Endometrial microvascular endothelial cells (primary cell): Measurements from ENCODE around the gene ERBB2. TPM values are rescaled to one million over a fixed set of nuclear protein-coding genes. Genes with fewer than 3 reads are reported as not detected.
"Not testable (repeated sequence)": the region's sequence is repeated elsewhere in the genome, so short reads cannot be mapped to it uniquely, and the experiment has no call there.

ENCODE experiments used
- in situ Hi-C: cut with HindIII; loops from 2 replicates; pipeline ENCODE4 v1.10.0; 2017; ENCODE audit warnings: low sequenced_read_pairs, low pct_unique_long_range_greater_than_20kb; ENCODE audit errors: inconsistent ontology term
- total RNA-seq: library from RNA; depleted of rRNA; stranded (reverse); fragments of >200 nt; gene quantifications from one replicate; pipeline ENCODE4 v1.2.3, GENCODE V29; 2015; ENCODE audit errors: inconsistent ontology term

Gene ERBB2
- total RNA-seq, 1 donor from 2014 or later = 35.4 TPM

DNA sequence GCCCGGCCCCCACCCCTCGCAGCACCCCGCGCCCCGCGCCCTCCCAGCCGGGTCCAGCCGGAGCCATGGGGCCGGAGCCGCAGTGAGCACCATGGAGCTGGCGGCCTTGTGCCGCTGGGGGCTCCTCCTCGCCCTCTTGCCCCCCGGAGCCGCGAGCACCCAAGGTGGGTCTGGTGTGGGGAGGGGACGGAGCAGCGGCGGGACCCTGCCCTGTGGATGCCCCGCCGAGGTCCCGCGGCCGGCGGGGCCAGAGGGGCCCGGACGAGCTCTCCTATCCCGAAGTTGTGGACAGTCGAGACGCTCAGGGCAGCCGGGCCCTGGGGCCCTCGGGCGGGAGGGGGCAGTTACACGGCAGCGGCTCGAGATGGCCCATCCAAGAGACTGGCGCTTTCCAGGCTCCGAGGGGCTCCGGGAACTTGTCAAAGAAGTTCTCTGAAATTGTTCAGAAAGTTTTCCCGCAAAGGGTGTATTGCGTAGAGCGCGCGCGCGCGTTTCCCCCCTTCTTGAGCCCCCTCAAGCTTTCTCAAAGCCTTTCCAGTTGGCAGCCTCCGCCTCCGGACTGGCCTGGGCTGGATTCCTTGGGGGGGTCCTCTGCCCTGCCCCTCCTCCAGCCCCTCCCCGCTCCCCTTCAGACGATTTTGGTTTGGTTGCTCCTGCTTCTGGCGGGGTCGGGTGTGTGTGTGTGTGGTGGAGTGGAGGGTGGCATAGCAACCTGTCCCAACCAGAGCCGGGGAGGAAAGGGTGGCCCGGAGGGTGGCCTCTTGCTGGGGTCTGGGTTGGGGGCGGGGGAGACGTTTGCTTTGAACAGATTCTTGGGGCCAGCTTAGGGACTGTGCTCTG is 504 bp downstream of the ERBB2 start:
- in situ Hi-C loops = no loop called here

DNA sequence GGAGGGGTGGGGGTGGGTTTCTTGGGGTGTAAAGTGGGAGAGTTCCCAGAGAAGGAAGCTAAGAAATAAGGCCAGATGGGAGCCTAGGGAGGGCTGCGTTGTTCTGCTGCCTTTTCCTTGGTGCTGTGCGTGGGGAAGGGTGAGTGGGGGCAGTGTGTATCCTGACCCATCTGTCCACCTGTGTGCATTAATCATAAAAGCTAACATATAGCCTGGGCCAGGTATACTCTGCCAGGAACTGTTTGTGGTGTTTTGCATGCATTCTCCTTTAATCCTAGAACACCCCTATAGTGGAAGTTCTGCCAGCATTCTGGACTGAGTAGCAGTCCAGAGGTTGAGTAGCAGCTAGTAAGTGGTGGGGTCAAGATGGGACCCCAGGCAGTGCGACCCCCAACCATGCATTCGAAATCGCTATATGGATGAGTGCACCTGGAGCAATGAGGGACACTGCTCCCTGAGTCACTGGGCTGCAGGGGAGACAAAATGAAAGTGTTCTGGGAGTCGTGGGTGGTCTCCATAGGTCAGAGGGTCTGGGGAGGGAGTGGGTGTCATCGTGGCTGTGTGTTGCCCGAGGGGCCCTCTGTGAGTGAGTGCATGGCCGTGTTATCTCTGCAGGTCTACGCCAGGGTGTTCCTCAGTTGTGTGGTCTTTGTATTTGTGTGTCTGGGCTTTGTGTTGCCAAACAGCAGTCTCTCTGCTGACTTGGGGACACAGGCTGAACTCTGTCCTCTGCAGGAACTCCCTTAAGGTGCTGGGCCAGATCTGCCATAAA is 1.3 kb downstream of the ERBB2 start:
- in situ Hi-C loops = no loop called here

DNA sequence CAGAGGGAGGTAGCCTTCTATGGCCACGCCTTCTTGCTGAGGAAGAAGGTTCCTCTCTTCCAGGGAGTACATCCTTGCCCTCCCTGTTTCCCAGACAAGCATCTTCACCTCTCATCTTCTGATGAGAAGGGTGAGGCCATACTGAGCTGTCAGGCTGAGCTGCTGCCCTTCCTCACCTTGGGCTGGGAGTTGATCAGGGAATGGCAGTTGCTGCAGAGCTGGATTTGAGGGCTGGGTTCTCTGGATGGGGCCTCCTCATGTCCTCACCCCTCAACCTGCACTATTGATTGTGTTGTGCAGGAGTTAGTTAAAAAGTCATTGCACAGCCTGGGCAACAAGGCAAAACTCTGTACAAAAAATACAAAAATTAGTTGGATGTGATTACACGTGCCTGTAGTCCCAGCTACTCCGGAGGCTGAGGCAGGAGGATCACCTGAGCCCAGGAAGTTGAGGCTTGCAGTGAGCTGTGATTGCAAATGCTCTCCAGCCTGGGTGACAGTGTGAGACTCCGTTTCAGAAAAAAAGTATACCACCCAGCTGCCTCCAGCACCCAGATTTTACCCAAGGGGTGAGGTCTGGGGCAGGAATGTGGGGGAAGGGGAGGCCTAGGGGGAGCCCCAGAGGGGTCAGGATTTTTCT is 2.0 kb downstream of the ERBB2 start:
- in situ Hi-C loops = no loop called here

DNA sequence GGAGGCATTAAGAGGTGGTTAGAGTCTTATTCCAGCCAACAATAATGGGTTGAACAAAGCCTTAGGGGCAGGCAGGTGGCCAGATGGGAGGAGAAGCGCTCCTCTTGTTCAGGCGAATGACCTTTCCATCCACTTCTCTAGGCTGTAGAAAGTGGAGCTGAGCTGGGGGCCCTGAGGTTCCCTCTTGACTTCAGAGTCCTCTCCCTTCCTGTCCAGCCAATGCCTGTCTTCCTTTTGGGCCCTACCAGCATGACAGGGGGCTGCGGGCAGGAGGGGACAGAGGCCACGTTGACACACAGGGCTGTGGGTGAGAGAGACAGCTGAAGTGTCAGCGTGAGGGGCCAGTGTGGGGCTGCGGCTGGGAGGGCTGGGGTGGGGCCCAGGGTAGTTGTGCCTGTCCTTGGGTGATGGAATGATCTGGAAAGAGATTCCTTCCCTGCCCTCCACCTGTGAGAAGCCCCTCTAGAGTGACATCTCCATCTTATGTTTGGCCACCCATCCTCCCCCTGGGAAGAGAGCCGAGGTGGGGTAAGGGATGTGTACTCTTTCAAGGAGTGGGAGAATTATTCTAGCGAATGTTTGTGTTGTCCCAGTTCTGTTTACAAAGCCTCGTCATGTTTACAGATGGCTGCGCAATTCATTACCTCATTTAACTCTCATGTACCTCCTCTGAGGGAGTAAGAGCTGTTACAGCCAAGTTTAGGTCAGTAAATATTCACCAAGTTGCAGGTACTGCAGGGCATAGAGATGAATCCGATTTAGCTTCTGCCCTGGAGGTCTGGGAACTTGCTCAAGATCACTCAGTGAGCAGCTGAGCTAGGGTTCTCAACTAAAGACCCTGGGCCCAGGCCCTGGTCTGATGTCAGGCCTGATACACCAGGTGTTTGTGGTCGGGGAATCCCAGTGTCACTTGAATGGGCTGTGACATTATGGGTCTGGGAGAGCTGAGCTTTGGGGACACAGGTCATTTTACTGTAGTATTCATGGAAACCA is 3.3 kb downstream of the ERBB2 start:
- in situ Hi-C loops = no loop called here

DNA sequence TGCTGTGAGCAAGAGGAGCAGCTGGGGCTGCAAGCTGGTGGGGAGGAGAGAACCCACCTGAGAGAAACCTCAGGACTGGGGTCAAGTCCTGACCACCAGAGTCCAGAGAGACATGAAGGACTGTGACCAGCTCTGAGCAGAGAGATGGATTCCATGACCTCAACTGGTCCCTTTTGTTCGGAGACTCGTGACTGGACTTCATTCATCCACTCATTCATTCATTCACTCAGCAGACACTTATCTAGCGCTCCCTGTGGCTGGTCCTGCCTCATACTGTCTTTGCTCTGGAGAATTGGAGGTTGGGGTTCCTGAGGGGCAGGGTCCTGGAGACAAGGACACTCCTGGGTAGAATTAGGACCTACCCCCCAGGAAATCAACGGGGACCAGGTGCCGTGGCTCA is 4.0 kb downstream of the ERBB2 start:
- in situ Hi-C loops = no loop called here

DNA sequence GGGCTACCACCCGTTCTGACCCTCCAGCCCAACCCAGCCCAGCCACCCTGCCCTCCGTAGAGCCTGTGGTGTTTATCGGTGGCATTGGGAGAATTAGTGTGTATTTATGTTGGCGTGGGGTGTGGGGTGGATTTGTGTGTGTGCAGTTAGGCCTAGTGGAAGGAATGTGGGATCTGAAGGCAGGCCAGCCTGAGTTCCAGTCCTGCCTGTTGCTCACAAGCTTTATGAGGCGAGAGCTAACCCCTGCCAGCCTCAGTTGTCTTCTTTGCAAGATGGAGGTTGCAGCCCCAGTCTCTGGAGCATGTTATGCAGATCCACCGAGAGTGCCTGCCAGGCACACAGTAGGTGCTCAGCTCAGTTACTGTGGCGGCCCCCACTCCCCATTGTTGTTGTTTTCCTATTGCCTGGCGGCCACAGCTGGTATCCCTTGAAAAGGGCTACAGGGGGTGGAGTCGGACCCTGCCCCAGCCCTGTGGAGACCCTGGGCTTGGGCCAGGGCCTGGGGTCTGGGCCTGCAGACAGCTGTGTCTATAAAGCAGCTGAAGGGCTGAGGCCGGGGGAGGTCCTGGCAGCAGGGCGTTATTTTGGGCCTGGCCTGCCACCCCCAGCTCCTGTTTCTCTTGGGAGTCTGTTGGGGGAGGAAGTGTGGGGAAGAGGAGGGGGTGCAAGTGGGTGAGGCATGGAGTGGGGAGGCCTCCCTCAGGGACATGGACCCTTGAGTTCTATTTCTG is 5.1 kb downstream of the ERBB2 start:
- in situ Hi-C loops = no loop called here

DNA sequence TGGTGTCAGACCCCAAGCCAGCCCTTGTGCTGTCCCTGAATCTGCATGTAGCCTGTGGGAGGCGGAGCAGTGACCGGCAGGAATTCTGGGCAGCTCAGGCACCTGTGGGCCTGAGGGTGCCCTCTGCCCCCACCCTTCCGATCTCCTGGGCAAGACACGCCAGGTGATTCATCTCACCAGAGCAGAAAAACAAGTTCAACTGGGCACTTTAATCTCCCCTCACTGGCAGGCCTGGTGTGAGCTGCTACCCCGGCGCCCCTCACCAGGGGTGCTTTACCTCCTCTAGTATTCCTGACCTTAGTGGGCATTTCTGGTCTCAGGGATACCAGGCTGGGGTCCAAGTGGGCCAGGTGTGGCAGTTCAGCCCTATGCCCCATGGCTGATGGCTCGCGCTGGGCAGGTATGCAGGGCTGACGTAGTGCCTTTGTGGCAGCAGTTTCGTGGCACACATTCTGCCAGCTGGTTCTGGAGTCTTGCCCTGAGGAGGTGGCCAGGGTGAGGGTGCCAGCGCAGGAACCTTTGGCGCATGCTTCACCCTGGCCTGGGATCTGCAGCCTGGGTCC is 6.0 kb downstream of the ERBB2 start:
- in situ Hi-C loops = no loop called here

DNA sequence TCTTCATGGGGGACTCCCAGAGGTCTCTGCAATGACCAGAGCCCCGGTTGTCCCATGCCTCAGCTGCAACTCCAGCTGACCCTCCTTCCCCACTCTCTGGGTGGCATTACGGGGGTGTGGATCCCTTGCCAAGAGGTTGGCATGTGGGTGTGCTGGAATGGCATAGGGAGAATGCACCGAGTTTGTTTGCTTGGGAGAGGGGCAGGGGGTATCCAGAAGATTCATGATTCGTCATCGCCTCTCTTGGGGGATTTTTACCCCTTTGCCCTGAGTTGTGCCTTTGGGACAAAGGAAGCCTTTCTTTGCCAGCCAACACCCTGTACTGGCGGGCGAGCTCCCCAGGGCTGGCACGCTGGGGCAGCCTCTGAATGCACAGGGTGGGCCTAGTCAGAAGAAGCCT is 6.5 kb downstream of the ERBB2 start:
- in situ Hi-C loops = no loop called here

DNA sequence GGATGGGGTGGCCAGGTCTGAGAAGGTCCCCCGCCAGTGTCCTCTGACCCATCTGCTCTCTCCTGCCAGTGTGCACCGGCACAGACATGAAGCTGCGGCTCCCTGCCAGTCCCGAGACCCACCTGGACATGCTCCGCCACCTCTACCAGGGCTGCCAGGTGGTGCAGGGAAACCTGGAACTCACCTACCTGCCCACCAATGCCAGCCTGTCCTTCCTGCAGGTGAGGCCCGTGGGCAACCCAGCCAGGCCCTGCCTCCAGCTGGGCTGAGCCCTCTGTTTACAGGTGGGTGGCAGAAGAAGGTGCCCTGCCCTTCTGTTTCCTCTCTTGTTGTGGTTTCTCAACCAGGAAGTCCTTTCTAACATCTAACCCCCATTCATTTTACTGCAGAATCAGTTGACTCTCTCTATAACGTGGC is 7.1 kb downstream of the ERBB2 start:
- in situ Hi-C loops = no loop called here

DNA sequence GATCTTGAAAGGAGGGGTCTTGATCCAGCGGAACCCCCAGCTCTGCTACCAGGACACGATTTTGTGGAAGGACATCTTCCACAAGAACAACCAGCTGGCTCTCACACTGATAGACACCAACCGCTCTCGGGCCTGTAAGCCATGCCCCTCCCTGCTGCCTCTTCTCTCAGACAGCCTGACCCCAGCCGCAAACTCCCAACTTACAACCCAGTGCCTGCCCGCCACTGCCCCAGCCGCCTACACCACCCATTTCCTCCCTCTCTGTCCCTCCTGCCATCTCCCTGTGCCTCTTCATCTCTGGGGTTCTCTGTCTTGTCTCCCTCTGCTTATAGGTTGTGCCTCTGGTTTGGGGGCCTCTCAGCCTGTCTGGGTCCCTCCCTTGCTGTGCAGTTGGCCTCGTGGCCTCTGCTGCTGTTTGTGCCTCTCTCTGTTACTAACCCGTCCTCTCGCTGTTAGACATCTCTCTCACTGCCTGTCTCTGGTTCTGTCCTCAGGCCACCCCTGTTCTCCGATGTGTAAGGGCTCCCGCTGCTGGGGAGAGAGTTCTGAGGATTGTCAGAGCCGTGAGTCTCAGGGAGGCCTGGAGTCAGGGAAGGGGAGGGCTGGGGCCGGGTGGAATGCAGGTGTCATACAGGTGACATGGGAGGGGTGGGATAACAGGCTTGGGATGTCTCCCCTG is 9.6 kb downstream of the ERBB2 start:
- in situ Hi-C loops = no loop called here

DNA sequence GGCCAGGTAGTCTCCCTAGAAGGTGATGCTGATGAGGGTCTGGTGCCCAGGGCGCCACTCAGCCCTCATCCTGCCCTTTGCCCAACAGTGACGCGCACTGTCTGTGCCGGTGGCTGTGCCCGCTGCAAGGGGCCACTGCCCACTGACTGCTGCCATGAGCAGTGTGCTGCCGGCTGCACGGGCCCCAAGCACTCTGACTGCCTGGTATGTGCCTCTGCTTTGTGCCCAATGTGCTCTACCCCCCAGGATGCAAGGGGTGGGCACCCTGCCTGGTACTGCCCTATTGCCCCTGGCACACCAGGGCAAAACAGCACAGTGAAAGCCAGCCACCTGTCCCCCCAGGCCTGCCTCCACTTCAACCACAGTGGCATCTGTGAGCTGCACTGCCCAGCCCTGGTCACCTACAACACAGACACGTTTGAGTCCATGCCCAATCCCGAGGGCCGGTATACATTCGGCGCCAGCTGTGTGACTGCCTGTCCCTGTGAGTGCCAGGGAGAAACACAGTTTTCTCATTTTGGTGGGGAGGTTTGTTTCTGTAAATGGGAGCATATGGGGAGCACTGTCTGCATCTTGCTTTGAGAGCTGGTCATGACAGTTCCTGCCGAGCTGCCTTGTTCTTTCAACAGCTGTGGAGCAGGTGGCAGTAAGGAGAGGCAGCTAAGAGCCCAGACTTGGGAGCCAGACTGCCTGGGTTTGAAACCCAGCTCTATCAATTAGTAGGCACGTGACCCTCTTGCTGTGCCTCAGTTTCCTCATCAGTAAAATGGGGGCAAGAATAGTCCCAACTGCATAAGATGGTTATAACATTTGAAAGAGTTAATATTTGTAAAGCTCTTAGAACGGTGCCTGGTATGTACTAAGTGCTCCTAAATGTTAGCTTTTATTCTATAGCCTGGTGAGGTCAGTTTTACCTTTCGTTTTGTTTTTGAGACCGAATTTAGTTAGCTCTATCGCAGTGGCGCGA is 10.4 kb downstream of the ERBB2 start:
- in situ Hi-C loops = no loop called here

DNA sequence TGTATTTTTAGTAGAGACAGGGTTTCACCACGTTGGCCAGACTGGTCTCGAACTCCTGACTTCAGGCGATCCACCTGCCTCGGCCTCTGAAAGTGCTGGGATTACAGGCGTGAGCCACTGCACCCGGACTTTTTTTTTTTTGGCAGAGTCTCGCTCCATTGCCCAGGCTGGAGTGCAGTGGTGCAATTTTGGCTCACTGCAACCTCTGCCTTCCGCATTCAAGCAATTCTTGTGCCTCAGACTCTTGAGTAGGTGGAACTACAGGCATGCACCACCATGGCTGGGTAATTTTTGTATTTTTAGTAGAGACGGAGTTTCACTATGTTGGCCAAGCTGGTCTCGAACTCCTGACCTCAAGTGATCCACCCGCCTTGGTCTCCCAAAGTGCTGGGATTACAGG is 11.2 kb downstream of the ERBB2 start:
- in situ Hi-C loops = not testable (repeated sequence)

DNA sequence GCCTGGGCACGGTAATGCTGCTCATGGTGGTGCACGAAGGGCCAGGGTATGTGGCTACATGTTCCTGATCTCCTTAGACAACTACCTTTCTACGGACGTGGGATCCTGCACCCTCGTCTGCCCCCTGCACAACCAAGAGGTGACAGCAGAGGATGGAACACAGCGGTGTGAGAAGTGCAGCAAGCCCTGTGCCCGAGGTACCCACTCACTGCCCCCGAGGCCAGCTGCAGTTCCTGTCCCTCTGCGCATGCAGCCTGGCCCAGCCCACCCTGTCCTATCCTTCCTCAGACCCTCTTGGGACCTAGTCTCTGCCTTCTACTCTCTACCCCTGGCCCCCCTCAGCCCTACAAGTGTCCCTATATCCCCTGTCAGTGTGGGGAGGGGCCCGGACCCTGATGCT is 12.0 kb downstream of the ERBB2 start:
- in situ Hi-C loops = no loop called here

DNA sequence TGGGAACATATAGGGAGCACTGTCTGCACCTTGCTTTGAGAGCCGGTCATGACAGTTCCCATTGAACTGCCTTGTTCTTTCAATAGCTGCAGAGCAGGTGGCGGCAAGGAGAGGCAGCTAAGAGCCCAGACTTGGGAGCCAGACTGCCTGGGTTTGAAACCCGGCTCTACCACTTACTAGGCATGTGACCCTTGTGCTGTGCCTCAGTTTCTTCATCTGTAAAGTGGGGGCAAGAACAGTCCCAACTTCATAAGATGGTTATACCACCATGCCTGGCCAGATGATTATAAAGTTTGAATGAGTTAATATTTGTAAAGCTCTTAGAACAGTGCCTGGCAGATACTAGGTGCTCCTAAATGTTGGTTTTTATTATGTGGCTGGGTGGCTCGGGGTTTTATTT is 14.4 kb downstream of the ERBB2 start:
- in situ Hi-C loops = no loop called here

DNA sequence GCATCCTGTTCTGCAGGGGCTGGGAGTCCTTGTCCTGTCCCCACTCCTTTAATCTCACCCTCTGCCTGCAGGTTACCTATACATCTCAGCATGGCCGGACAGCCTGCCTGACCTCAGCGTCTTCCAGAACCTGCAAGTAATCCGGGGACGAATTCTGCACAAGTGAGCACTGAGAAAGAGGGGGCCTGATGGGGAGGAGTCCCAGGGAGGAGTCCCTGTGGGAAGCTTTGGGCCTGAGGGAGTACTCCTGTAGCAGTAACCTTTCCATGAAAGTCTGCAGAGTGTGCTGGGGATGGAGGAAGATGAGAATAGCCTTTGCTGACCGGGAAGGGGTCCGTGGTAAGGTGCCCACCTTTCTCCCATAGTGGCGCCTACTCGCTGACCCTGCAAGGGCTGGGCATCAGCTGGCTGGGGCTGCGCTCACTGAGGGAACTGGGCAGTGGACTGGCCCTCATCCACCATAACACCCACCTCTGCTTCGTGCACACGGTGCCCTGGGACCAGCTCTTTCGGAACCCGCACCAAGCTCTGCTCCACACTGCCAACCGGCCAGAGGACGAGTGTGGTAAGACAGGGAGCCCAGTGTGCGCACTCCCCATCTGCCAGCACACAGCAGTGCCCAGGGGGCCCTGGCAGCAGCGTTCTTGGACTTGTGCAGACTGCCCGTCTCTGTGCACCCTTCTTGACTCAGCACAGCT is 15.7 kb downstream of the ERBB2 start:
- in situ Hi-C loops = no loop called here
